Upper lobe of left lung (tissue), 6 donors: Measurements from ENCODE around the gene DLG4. TPM values are rescaled to one million over a fixed set of nuclear protein-coding genes. Genes with fewer than 3 reads are reported as not detected.

Source experiments
- ATAC-seq, 2 donors: fragments of 200-7000 bp; cut with Tn5 transposase; one replicate each; pipeline ENCODE4 v1.9.1; 2022; ENCODE audit warnings: mild to moderate bottlenecking in 2 of 2, moderate library complexity in 2 of 2; ENCODE audit not compliant: low FRiP score in 2 of 2
- DNase-seq, 2 donors: peaks; one replicate each; pipeline ENCODE4 v3.0.0-alpha.2; 2019 to 2020
- H3K27ac ChIP-seq, 4 donors: fragments of 200-600 bp; sonication (generic); one replicate each; pipeline ENCODE4 v1.5.1; 2016 to 2019
- H3K27me3 ChIP-seq, 4 donors: fragments of 200-600 bp; sonication (generic); one replicate each; pipeline ENCODE4 v1.5.1; 2017 to 2019
- H3K36me3 ChIP-seq, 4 donors: fragments of 200-600 bp; sonication (generic); one replicate each; pipeline ENCODE4 v1.5.1; 2016 to 2019
- H3K4me1 ChIP-seq, 4 donors: fragments of 200-600 bp; sonication (generic); one replicate each; pipeline ENCODE4 v1.5.1; 2018 to 2019
- H3K4me3 ChIP-seq, 4 donors: fragments of 200-600 bp; sonication (generic); one replicate each; pipeline ENCODE4 v1.5.1; 2017 to 2019; ENCODE audit warnings: mild to moderate bottlenecking in 2 of 4, moderate library complexity in 1 of 4
- H3K9me3 ChIP-seq, 4 donors: fragments of 200-600 bp; sonication (generic); one replicate each; pipeline ENCODE4 v1.5.1; 2018 to 2019
- EP300 ChIP-seq, 4 donors: sonication (generic); formaldehyde crosslinking; IDR thresholded peaks; one replicate each; pipeline ENCODE4 v1.5.1; 2017; ENCODE audit warnings: antibody characterized with exemption in 4 of 4, control low read depth in 2 of 4
- POLR2A ChIP-seq, 4 donors: fragments of 450-650 bp; IDR thresholded peaks; one replicate each; pipeline ENCODE4 v1.5.1; 2016 to 2017; ENCODE audit warnings: antibody characterized with exemption in 4 of 4, mild to moderate bottlenecking in 2 of 4
- POLR2AphosphoS5 ChIP-seq, 2 donors: sonication (generic); formaldehyde crosslinking; IDR thresholded peaks; one replicate each; pipeline ENCODE4 v1.5.1; 2017; ENCODE audit warnings: antibody characterized with exemption in 2 of 2
- WGBS, 2 donors: methylation state at CpG; one replicate each; pipeline ENCODE4 v1.1.5; 2017 to 2018; 5-methylcytosine and 5-hydroxymethylcytosine counted together
- total RNA-seq, 6 donors: library from RNA; depleted of rRNA in 4 of 6; stranded (reverse); fragments of >200 nt in 4 of 6; gene quantifications; one replicate each; pipeline versions ENCODE4 v1.1.0 to v1.2.1, GENCODE V29; 2016 to 2021
- TF ChIP-seq, protein P1 (sequence below), 6 experiments: fragments of 450-650 bp in 4 of 6; fragments of 200-600 bp in 2 of 6; sonication (generic) in 2 of 6; IDR thresholded peaks; one replicate each; pipeline ENCODE4 v1.5.1; 2016 to 2019; ENCODE audit warnings: antibody characterized with exemption in 6 of 6
- donor health status: DM: no; HTN: no; CAD: no; lungs with moderate emphysema.
- donor health status: DM: no; HTN: yes; CAD: no; lungs with severe emphysema.

The DLG4 gene
- total RNA-seq, 6 donors from 2014 or later: 10.5 to 32.5 (median 19.4) TPM

DNA sequence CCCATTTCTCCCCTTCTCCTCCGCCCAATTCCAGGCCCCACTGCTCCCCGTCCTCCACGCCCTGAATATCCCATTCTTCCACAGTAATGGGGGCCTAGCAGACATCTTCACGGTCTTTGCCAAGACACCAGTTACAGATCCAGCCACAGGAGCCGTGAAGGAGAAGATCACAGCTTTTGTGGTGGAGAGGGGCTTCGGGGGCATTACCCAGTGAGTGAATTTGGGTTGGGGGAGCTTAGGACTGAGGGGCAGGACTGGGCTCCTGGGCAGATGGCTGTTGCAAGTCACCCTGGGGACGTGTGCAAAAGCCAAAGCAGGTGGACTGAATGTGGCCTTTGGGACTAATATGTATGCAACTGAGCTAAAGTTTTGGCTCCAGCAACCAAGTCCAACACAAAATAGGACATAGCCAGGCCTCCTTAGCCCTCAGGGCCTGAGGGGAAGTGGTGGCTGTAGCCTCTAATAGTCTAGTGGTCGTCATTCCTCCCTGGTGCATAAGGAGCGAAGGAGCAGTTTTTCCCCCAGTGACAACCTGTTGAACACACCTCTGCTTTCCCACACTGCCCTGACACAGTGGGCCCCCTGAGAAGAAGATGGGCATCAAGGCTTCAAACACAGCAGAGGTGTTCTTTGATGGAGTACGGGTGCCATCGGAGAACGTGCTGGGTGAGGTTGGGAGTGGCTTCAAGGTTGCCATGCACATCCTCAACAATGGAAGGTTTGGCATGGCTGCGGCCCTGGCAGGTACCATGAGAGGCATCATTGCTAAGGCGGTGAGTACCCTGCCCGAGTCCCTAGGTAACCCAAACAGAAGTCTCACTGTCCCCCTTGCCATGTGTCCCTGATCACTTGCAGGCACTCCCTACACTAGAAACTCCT, 2.7 kb upstream of the DLG4 start:
- no peak overlapping the region for H3K4me3 ChIP-seq
- H3K27me3 ChIP-seq: no peaks in the 10 kb centered on the region
- DNase-seq (no peak), ATAC-seq (no peak)
- WGBS, 2 donors: 87 to 95% methylated on average over 12 to 15 of the region's 15 CpGs
- peak overlapping the region in 2 of 4 donors; percentile 99 to 100 for H3K27ac ChIP-seq
- H3K36me3 ChIP-seq: peaks cover 11 to 64% (median 60%) of the 10 kb centered on the region in 4 donors
- no peaks in the 10 kb centered on the region for H3K9me3 ChIP-seq
- TF ChIP-seq, protein P1, sequence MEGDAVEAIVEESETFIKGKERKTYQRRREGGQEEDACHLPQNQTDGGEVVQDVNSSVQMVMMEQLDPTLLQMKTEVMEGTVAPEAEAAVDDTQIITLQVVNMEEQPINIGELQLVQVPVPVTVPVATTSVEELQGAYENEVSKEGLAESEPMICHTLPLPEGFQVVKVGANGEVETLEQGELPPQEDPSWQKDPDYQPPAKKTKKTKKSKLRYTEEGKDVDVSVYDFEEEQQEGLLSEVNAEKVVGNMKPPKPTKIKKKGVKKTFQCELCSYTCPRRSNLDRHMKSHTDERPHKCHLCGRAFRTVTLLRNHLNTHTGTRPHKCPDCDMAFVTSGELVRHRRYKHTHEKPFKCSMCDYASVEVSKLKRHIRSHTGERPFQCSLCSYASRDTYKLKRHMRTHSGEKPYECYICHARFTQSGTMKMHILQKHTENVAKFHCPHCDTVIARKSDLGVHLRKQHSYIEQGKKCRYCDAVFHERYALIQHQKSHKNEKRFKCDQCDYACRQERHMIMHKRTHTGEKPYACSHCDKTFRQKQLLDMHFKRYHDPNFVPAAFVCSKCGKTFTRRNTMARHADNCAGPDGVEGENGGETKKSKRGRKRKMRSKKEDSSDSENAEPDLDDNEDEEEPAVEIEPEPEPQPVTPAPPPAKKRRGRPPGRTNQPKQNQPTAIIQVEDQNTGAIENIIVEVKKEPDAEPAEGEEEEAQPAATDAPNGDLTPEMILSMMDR (IDR thresholded peaks at IDR 0.05): no peak
- no peak for TF ChIP-seq POLR2A (IDR thresholded peaks at IDR 0.05)
- H3K4me1 ChIP-seq: peaks cover 30 to 45% (median 35%) of the 10 kb centered on the region in 4 donors

DNA sequence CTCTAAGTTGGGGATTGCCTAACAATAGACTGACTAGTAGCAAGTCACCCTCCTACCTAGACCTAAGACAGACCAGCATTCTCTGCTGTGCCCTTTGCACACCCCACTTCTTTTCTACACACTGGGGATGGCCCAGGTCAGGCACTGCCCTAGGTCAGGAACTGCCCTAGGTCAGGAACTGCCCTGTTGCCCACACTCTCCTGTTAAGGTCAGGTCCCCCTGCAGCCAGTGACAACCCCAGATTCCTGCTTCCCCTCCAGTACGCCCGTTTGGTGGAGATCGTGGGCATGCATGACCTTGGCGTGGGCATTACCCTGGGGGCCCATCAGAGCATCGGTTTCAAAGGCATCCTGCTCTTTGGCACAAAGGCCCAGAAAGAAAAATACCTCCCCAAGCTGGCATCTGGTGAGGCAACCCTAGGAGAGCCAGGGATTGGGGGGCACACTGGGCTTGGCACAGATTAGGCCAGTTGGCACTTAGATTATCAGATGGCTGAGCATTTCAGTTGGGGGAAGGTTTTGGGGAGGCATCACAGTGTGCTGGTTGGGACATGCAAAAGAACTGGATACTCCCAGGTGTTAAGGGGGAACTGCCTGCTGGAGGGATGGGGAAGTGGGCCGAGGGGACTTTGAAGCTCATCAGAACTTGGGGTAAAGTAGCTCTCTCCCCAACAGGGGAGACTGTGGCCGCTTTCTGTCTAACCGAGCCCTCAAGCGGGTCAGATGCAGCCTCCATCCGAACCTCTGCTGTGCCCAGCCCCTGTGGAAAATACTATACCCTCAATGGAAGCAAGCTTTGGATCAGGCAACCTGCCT, 1.8 kb upstream of the DLG4 start:
- Histone ChIP-seq H3K4me3 (peak overlapping the region in 1 of 4 donors; percentile 93), H3K27ac (peak overlapping the region; percentile 95 to 100 (median 97)), H3K4me1 (peaks cover 36 to 53% (median 41%) of the 10 kb centered on the region in 4 donors), H3K27me3 (no peaks in the 10 kb centered on the region), H3K9me3 (no peaks in the 10 kb centered on the region), H3K36me3 (peaks cover 11 to 56% (median 51%) of the 10 kb centered on the region in 4 donors)
- 83 to 86% methylated on average over 10 of the region's 10 CpGs for WGBS, 2 donors
- ATAC-seq (no peak), DNase-seq (no peak)
- no peak for TF ChIP-seq EP300 (IDR thresholded peaks at IDR 0.05)
- TF ChIP-seq POLR2A (IDR thresholded peaks at IDR 0.05): no peak
- no peak for TF ChIP-seq POLR2AphosphoS5 (IDR thresholded peaks at IDR 0.05)
- TF ChIP-seq, protein P1 (IDR thresholded peaks at IDR 0.05): no peak

DNA sequence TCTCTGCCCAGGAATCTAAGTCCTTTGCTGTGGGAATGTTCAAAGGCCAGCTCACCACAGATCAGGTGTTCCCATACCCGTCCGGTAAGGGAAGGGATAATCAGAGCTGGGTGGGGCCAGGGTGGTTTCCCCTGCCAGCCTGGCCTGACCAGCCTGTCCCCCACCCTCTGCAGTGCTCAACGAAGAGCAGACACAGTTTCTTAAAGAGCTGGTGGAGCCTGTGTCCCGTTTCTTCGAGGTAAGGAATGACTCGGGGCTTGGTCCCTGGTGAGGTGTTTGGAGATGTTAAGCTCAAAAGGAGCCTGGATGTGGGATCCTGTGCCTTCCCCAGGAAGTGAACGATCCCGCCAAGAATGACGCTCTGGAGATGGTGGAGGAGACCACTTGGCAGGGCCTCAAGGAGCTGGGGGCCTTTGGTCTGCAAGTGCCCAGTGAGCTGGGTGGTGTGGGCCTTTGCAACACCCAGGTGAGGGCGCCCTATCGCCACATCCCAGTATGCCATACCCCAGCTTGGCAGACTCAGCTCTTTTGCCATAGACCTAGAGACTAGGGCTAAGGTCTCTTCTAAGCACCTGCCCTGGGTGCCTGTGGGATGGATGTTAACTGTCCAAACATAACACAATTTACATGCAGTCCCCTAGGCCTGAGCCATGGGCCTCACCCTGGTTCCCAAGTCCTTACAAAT, 1.1 kb upstream of the DLG4 start:
- DNase-seq (peak in 1 of 2 donors; percentile 79), ATAC-seq (peak in 1 of 2 donors; percentile 57)
- H3K9me3 ChIP-seq: no peaks in the 10 kb centered on the region
- no peaks in the 10 kb centered on the region for H3K27me3 ChIP-seq
- H3K4me1 ChIP-seq: peaks cover 44 to 60% (median 48%) of the 10 kb centered on the region in 4 donors
- H3K27ac ChIP-seq: peak overlapping the region; percentile 95 to 100 (median 97)
- peak overlapping the region; percentile 93 to 100 (median 97) for H3K4me3 ChIP-seq
- H3K36me3 ChIP-seq: peaks cover 11 to 48% (median 44%) of the 10 kb centered on the region in 4 donors
- 16 to 28% methylated on average over 6 to 11 of the region's 11 CpGs for WGBS, 2 donors
- no peak for TF ChIP-seq POLR2AphosphoS5 (IDR thresholded peaks at IDR 0.05)
- TF ChIP-seq POLR2A (IDR thresholded peaks at IDR 0.05): no peak
- TF ChIP-seq EP300 (IDR thresholded peaks at IDR 0.05): peak in 1 of 4 donors; percentile 44
- TF ChIP-seq, protein P1 (IDR thresholded peaks at IDR 0.05): peak; percentile 14 to 63 (median 34)

DNA sequence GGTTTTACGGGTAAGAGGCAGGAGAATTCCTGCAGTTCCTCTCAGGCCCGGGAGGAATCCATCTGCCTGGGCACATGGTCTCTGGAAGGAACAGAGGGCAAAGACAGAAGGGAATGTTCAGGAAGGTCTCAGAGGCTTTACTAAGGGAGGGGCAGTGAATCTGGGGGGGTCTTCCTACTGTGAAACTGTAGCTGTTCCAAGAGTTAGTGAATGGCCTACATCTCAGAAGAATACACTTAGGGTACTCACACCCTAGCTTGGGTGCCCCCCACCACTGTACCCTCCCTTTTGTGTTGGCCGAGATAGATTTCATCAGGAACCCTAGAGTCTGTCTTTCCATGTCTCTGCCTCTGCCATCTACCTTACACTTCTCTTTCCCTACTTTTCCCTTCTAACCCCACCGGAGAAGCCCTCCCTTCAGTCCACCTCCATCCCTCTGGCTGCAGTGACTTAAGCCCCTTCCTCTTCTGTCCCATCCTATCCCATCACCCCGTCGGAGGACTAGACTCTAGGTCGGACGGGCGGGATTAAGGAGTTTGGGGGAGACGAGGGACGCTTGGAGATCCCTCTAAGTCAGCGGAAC, 316 bp downstream of the DLG4 start:
- Histone ChIP-seq H3K27me3 (no peaks in the 10 kb centered on the region), H3K27ac (peak overlapping the region; percentile 95 to 100 (median 97)), H3K4me1 (peaks cover 51 to 74% (median 61%) of the 10 kb centered on the region in 4 donors), H3K4me3 (peak overlapping the region in 3 of 4 donors; percentile 93 to 98 (median 96)), H3K36me3 (peaks cover 8 to 34% (median 29%) of the 10 kb centered on the region in 4 donors), H3K9me3 (no peaks in the 10 kb centered on the region)
- ATAC-seq: no peak
- WGBS, 2 donors: 21 to 23% methylated on average over 9 to 12 of the region's 12 CpGs
- no peak for TF ChIP-seq POLR2A (IDR thresholded peaks at IDR 0.05)
- no peak for TF ChIP-seq EP300 (IDR thresholded peaks at IDR 0.05)
- TF ChIP-seq POLR2AphosphoS5 (IDR thresholded peaks at IDR 0.05): no peak
- TF ChIP-seq, protein P1 (IDR thresholded peaks at IDR 0.05): no peak
- no peak for DNase-seq
